GM19467 (cell line): ENCODE measurements around the gene CNTN4.
"Not testable (repeated sequence)": the region's sequence is repeated elsewhere in the genome, so short reads cannot be mapped to it uniquely, and the experiment has no call there.

Experiments used
- ATAC-seq: cut with Tn5 transposase; IDR thresholded peaks from one replicate; pipeline ENCODE4 v1.9.1; 2021; ENCODE audit warnings: mild to moderate bottlenecking, moderate library complexity; ENCODE audit not compliant: unreplicated experiment

The CNTN4 gene

DNA sequence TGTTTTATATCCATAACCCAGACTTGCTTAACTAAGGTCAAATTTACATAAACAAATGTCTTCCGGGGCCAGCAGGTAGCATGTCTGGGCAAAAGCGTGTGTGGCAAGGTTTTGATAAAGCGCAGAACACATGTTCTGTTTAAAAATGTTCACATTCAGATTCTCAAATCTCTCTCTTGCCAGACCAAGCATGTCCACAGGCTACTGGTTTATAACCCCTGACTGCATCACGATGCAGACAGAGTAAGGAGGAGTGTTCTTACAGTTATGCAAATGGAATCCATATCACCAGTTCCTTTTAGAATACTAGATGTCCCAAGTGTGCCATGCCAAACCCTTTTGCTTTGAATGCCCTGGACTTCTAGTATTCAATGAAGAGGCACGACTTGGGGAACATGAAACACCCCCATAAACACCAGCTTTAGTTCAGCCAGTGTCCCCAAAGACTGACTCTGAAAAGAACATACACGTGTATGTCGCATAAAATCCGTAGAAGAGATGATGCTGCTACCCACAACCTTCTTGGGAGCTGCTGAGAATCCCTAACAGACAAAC is 412.0 kb downstream of the CNTN4 start:
- ATAC-seq = no peak

DNA sequence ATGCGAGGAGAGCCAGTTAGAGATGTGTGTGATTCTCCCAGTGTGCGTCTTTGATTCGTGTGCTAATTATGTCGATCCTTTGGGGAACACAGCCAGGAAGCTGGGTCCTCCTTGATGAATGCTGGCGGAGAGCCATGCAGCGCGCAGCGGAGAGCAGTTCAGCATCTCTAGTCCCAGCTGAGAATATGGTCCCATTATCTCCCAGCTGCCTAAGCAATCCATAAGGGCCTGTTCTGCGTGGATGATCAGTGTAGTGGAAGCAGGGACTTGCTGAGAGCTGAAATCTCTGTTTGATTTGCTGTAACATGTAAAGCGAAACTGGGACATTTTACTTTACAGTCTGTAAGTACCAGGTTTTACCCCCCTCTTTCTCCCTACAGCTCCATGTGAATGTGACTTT is 412.7 kb downstream of the CNTN4 start:
- no peak for ATAC-seq

DNA sequence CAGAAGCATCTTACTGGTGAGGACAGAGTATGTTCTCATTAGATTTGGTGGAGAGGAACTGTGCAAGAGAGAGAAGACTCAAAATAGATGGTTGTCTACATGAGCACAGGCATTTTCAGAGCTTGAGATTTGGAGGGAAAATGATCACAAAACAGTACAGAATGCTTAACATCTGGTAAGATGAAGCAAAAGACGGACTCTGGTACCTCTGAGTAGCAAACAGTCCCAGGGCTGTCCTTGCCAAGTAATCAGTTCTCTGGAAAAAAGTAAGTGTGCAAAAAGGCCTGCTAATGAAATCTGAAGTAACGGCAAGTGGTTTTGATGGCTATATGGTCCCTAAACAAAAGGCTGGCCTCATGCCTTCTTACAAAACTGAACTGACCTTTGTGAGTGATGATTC is 414.2 kb downstream of the CNTN4 start:
- ATAC-seq = no peak

- ATAC-seq = no peak
Measured at GRCh38 chr3:2513986-2514385, 415.3 kb downstream of the CNTN4 start.

- ATAC-seq = no peak
Measured at GRCh38 chr3:2516762-2517441, 418.2 kb downstream of the CNTN4 start.

GRCh38 chr3:2517500-2518172 is 419.0 kb downstream of the CNTN4 start:
- ATAC-seq = no peak

- no peak for ATAC-seq
Measured at GRCh38 chr3:2523281-2523836, 424.7 kb downstream of the CNTN4 start.

DNA sequence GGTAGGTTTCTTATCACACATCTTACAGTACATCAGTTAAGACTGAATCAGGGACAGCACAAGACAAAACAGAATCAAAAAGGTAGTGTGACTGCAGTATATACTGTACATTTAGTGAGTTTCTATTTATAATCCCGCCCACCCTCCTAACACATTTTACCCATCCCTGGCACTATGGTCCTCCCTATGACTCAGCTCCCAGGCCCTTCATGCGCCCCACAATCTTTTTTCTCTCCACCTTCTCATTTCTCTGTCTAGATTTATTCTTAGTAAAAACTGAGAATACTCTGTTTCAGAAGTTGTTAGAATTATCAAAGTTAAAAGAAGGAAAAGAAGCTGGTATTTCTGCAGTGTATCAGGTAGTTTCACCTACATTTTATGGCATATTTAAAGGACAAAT is 427.3 kb downstream of the CNTN4 start:
- ATAC-seq = no peak

- no peak for ATAC-seq
Measured at GRCh38 chr3:2526926-2527325, 428.3 kb downstream of the CNTN4 start.

DNA sequence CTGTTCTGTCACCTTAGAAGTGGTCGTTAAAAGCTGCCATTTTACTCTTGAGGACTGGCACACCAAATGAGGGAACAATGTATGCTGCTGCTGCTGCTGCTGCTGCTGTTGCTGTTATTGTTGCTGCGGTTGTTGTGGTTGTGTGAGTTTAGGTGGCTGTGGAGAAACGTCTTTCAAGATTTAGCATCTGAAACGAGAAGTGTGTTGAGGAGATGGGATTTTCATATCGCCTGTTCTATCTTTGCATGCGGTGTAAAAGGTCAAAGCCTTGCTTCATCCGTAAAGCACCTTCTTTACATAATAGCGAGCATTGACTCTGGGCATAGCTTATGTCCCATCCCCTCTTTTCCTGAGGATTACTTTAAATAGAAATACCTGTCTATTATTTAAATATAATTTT is 428.7 kb downstream of the CNTN4 start:
- ATAC-seq = not testable (repeated sequence)

- not testable (repeated sequence) for ATAC-seq
Measured at GRCh38 chr3:2534767-2535166, 436.1 kb downstream of the CNTN4 start.

GRCh38 chr3:2535206-2535605 is 436.5 kb downstream of the CNTN4 start:
- ATAC-seq = no peak

- no peak for ATAC-seq
Measured at GRCh38 chr3:2536575-2536974, 437.9 kb downstream of the CNTN4 start.

DNA sequence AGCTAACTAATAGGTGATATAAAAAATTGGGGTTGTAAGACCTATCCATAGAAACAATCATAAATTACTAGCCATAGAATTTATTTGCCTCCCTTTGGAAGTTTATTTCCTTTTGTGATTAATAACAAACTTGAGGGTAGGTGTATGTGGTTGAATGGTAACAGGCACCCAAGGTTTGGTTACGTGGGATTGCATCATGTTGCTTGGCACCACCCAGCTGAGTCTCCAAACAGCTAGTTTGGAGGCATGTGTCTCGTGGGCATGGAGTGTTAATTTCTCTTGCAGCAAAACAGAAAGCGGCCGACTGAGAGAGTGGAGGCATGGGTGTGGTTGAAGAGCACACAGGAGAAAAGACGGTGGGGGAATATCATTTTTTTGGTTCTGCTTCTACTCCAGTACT is 441.4 kb downstream of the CNTN4 start:
- no peak for ATAC-seq

GRCh38 chr3:2543247-2543646 is 444.6 kb downstream of the CNTN4 start:
- no peak for ATAC-seq

- ATAC-seq = no peak
Measured at GRCh38 chr3:2544212-2544611, 445.5 kb downstream of the CNTN4 start.

DNA sequence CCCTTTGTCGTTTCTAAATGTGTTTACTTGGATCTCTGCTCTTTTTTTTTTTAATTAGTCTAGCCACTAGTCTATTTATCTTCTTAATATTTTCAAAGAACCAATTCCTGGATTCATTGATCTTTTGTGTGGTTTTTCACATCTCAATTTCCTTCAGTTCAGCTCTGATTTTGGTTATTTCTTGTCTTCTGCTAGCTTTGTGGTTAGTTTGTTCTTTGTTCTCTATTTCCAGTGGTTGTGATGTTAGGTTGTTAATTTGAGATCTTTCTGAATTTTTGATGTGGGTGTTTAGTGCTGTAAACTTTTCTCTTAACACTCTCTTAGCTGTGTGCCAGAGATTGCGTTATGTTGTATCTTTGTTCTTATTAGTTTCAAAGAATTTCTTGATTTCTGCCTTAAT is 446.1 kb downstream of the CNTN4 start:
- no peak for ATAC-seq

DNA sequence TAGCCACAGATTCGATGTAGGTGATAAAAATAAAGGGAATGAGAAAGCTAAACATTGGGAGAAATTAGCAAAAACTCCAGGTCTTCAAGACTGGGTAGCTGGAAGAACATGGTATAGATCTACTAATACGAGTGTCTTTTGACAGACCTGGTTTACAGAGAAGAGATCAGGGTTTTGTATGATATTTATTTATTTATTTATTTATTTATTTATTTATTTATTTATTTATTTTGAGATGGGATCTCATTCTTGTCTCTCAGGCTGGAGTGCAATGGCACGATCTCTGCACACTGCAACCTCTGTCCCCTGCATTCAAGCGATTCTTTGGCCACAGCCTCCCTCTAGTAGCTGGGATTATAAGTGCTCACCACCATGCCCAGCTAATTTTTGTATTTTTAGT is 448.4 kb downstream of the CNTN4 start:
- no peak for ATAC-seq

GRCh38 chr3:2554656-2555055 is 456.0 kb downstream of the CNTN4 start:
- no peak for ATAC-seq

- no peak for ATAC-seq
Measured at GRCh38 chr3:2558796-2559195, 460.1 kb downstream of the CNTN4 start.

- no peak for ATAC-seq
Measured at GRCh38 chr3:2567451-2567850, 468.8 kb downstream of the CNTN4 start.

- no peak for ATAC-seq
Measured at GRCh38 chr3:2568156-2568555, 469.5 kb downstream of the CNTN4 start.
